ENCODE data around the gene BNC2. TPM values are rescaled to one million over a fixed set of nuclear protein-coding genes. Genes with fewer than 3 reads are reported as not detected.

BNC2 gene
- total and polyA plus RNA-seq, 2 donors (not counting 1 experiment from before 2014, with no cell fraction given): 34.7 to 39.1 TPM

DNA sequence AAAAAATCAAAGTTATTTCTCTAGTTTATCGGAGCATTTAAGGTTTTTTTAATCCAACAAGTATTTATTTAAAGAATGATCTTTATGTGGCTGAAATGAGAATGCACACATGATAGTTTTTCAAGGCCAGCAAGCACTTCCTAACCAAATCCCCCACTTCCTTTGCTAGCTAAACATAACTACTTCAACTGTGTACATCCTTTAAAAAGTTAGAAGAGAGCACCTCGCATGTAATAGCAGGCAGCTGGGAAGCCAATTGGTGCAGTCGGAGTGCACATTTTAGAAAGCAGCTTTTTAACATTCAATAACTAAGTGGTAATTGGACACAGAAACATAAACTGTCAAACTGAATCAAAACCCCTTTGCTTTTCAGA, 245.7 kb downstream of the BNC2 start:
- no peak overlapping the region for H3K9ac ChIP-seq (ENCODE audit: insufficient read depth, low read length)
- no peak for DNase-seq (ENCODE audit: low read depth in 2 of 2)
- no peaks in the 10 kb centered on the region for H3K36me3 ChIP-seq (ENCODE audit: control insufficient read depth, insufficient read depth, low read length)
- peak overlapping the region; percentile 56 for H3K4me2 ChIP-seq (ENCODE audit: extremely low read depth, insufficient read depth, low read length)
- peaks cover 9% of the 10 kb centered on the region for H3K79me2 ChIP-seq (ENCODE audit: control insufficient read depth, insufficient read depth, low read length)
- no peaks in the 10 kb centered on the region for H3K9me3 ChIP-seq (ENCODE audit: control insufficient read depth, insufficient read depth, low read depth, low read length)
- H3K27ac ChIP-seq (ENCODE audit: insufficient read depth, low read length): peak overlapping the region; percentile 4
- no peaks in the 10 kb centered on the region for H4K20me1 ChIP-seq (ENCODE audit: control insufficient read depth, extremely low read depth, insufficient read depth, low read length)
- no peak overlapping the region for H3K4me3 ChIP-seq (replicated peaks in 1 of 4; ENCODE audit: control extremely low read depth in 1 of 4, insufficient read depth in 1 of 4, low read depth in 3 of 4, low read length in 4 of 4)
- no peak overlapping the region for H2AFZ ChIP-seq (ENCODE audit: low read length)
- TF ChIP-seq, protein P1, sequence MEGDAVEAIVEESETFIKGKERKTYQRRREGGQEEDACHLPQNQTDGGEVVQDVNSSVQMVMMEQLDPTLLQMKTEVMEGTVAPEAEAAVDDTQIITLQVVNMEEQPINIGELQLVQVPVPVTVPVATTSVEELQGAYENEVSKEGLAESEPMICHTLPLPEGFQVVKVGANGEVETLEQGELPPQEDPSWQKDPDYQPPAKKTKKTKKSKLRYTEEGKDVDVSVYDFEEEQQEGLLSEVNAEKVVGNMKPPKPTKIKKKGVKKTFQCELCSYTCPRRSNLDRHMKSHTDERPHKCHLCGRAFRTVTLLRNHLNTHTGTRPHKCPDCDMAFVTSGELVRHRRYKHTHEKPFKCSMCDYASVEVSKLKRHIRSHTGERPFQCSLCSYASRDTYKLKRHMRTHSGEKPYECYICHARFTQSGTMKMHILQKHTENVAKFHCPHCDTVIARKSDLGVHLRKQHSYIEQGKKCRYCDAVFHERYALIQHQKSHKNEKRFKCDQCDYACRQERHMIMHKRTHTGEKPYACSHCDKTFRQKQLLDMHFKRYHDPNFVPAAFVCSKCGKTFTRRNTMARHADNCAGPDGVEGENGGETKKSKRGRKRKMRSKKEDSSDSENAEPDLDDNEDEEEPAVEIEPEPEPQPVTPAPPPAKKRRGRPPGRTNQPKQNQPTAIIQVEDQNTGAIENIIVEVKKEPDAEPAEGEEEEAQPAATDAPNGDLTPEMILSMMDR (conservative IDR thresholded peaks at IDR 0.05 in 1 of 2, IDR thresholded peaks at IDR 0.05 in 1 of 2; ENCODE audit: low read depth in 1 of 2, low read length in 2 of 2): no peak
- TF ChIP-seq EZH2 (IDR thresholded peaks at IDR 0.05; ENCODE audit: low read length, missing control alignments): no peak
- H3K27me3 ChIP-seq (ENCODE audit: control insufficient read depth, insufficient read depth, low read length): no peaks in the 10 kb centered on the region
- H3K4me1 ChIP-seq (ENCODE audit: control insufficient read depth, extremely low read depth, insufficient read depth, low read length): peaks cover 31% of the 10 kb centered on the region

DNA sequence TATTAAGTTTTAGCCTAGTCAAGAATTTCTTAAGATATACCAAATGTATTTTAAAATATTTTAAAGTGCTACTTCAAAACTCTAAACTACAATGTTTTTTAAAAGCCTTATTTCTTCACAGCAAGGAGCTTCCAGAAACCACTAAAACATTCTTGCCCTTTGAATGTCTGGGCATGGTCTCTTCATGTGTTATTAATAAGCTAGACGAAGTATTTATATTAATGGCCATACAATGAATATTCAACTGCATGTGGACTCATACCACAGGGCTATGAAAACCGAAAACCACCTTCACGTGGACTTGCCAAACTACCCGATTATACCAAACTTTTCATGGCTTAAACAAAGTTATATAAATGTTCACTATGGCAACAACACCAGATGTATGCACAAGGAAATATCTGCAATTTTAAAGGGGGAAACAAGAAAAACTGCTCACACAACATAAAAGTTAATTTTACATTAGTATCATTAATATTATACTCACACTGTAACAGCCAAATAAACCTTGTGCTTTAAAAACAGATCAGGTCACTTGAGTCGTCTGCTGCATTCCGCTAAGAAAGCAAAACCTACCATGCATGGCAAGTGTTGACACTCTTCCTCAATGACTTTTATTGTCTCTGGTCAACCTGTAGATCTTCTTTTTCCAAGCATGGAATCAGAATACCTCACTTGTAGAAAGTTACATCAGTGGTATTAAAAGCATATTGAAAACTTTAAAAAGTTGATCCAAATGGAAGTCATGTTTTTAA, 246.3 kb downstream of the BNC2 start:
- peaks cover 30% of the 10 kb centered on the region for H3K4me1 ChIP-seq (ENCODE audit: control insufficient read depth, extremely low read depth, insufficient read depth, low read length)
- DNase-seq (ENCODE audit: low read depth in 2 of 2): no peak

DNA sequence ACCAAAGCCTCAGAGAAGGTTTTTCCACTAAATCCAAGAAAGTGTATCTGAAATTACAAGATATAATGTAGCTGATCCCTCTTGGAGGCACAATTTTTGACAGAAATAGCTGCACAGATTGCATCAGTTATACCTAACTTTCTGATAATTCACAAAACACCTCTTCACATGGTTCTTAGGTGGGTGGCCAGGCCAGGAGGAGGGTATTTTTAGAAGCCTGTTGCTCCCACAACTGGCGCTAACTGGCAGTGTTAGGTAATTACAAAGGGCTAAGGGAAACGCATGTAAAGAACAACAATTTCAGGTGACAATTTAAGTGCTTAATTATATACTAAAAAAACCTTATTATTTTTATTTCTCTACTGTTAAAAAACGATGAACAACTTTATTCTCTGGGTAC, 247.9 kb downstream of the BNC2 start:
- Histone ChIP-seq H3K4me2 (ENCODE audit: extremely low read depth, insufficient read depth, low read length) (no peak overlapping the region), H3K4me1 (ENCODE audit: control insufficient read depth, extremely low read depth, insufficient read depth, low read length) (peaks cover 21% of the 10 kb centered on the region)
- TF ChIP-seq EZH2 (IDR thresholded peaks at IDR 0.05; ENCODE audit: low read length, missing control alignments): no peak
- TF ChIP-seq, protein P1 (conservative IDR thresholded peaks at IDR 0.05 in 1 of 2, IDR thresholded peaks at IDR 0.05 in 1 of 2; ENCODE audit: low read depth in 1 of 2, low read length in 2 of 2): no peak

More for the DNA sequence above, 246.3 kb downstream of the BNC2 start:
- Histone ChIP-seq H3K4me3 (replicated peaks in 1 of 4; ENCODE audit: control extremely low read depth in 1 of 4, insufficient read depth in 1 of 4, low read depth in 3 of 4, low read length in 4 of 4) (no peak overlapping the region), H3K79me2 (ENCODE audit: control insufficient read depth, insufficient read depth, low read length) (peaks cover 6% of the 10 kb centered on the region), H4K20me1 (ENCODE audit: control insufficient read depth, extremely low read depth, insufficient read depth, low read length) (no peaks in the 10 kb centered on the region), H3K36me3 (ENCODE audit: control insufficient read depth, insufficient read depth, low read length) (no peaks in the 10 kb centered on the region), H3K9me3 (ENCODE audit: control insufficient read depth, insufficient read depth, low read depth, low read length) (no peaks in the 10 kb centered on the region), H3K27ac (ENCODE audit: insufficient read depth, low read length) (peak overlapping the region; percentile 4), H3K9ac (ENCODE audit: insufficient read depth, low read length) (no peak overlapping the region), H2AFZ (ENCODE audit: low read length) (no peak overlapping the region), H3K4me2 (ENCODE audit: extremely low read depth, insufficient read depth, low read length) (peak overlapping the region; percentile 56), H3K27me3 (ENCODE audit: control insufficient read depth, insufficient read depth, low read length) (no peaks in the 10 kb centered on the region)
- TF ChIP-seq, protein P1 (conservative IDR thresholded peaks at IDR 0.05 in 1 of 2, IDR thresholded peaks at IDR 0.05 in 1 of 2; ENCODE audit: low read depth in 1 of 2, low read length in 2 of 2): no peak
- TF ChIP-seq EZH2 (IDR thresholded peaks at IDR 0.05; ENCODE audit: low read length, missing control alignments): no peak

More for the DNA sequence above, 247.9 kb downstream of the BNC2 start:
- H4K20me1 ChIP-seq (ENCODE audit: control insufficient read depth, extremely low read depth, insufficient read depth, low read length): no peaks in the 10 kb centered on the region
- no peaks in the 10 kb centered on the region for H3K36me3 ChIP-seq (ENCODE audit: control insufficient read depth, insufficient read depth, low read length)
- no peak overlapping the region for H2AFZ ChIP-seq (ENCODE audit: low read length)
- DNase-seq (ENCODE audit: low read depth in 2 of 2): no peak
- H3K9me3 ChIP-seq (ENCODE audit: control insufficient read depth, insufficient read depth, low read depth, low read length): no peaks in the 10 kb centered on the region
- H3K79me2 ChIP-seq (ENCODE audit: control insufficient read depth, insufficient read depth, low read length): peaks cover 7% of the 10 kb centered on the region
- no peak overlapping the region for H3K9ac ChIP-seq (ENCODE audit: insufficient read depth, low read length)
- H3K27me3 ChIP-seq (ENCODE audit: control insufficient read depth, insufficient read depth, low read length): no peaks in the 10 kb centered on the region
- H3K4me3 ChIP-seq (replicated peaks in 1 of 4; ENCODE audit: control extremely low read depth in 1 of 4, insufficient read depth in 1 of 4, low read depth in 3 of 4, low read length in 4 of 4): no peak overlapping the region
- H3K27ac ChIP-seq (ENCODE audit: insufficient read depth, low read length): no peak overlapping the region

Measured in fibroblast of lung (primary cell).